Measurements from ENCODE around the gene PDGFA. TPM values are rescaled to one million over a fixed set of nuclear protein-coding genes. Genes with fewer than 3 reads are reported as not detected.

Gene PDGFA
- total RNA-seq, 1 experiment from 2014 or later = 18.4 TPM

DNA sequence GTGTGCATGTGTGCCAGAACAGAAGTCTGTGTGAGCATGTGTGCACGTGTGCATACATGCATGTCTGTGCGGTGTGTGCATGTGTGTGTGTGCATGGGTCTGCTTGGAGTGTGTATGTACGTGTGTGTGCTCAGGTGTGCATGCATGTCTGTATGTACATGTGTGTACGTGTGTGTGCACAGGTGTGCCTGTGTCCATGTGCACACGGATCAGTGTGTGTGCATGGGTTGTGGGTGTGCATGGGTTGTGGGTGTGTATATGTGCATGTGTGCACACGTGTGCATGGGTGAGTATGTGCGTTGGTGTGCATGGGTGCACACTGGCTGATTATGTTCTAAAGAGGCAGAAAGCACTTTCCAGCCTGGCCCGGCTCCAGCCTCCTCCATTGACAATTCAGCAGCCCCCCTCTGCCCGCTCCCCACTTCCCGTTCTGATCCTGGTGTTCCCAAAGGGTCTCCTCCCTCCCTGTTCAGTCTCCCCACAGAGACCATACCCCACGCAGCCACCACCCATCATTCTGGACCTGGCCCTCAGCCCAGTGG is 44.1 kb upstream of the PDGFA start:
- Histone ChIP-seq H3K4me3 (ENCODE audit: low read length) (no peak overlapping the region), H3K9me2 (replicated peaks; ENCODE audit: low read length) (no peaks in the 10 kb centered on the region), H3K4me2 (ENCODE audit: low read length) (no peak overlapping the region), H3K79me2 (ENCODE audit: low read length) (no peaks in the 10 kb centered on the region), H4K20me1 (ENCODE audit: low read length) (no peaks in the 10 kb centered on the region), H3K9me3 (ENCODE audit: low read length) (no peaks in the 10 kb centered on the region), H3K4me1 (ENCODE audit: insufficient read depth, low read length) (no peaks in the 10 kb centered on the region), H3K36me3 (ENCODE audit: low read depth, low read length) (no peaks in the 10 kb centered on the region), H3K27me3 (ENCODE audit: low read length) (no peaks in the 10 kb centered on the region), H3K27ac (ENCODE audit: low read length) (no peak overlapping the region), H2AFZ (ENCODE audit: low read length) (no peak overlapping the region), H3F3A (ENCODE audit: low read length, unreplicated experiment) (no peaks in the 10 kb centered on the region), H3K9ac (ENCODE audit: low read length) (no peak overlapping the region)
- ChIA-PET POLR2A (ENCODE audit: unreplicated experiment) (no interaction called here), CTCF (no interaction called here)
- no peak for DNase-seq
- intact Hi-C loops (cut with micrococcal nuclease) = no loop called here
- no peak for TF ChIP-seq EZH2 (IDR thresholded peaks at IDR 0.05; ENCODE audit: low read length, unreplicated experiment)
- no peak for TF ChIP-seq CTCF (conservative IDR thresholded peaks at IDR 0.05; ENCODE audit: low read depth, low read length)
- no peak for TF ChIP-seq EZH2phosphoT487 (IDR thresholded peaks at IDR 0.05; ENCODE audit: borderline replicate concordance, low read length)
- no peak for ATAC-seq
- no TSS peak for BruUV-seq (replicated peaks)

DNA sequence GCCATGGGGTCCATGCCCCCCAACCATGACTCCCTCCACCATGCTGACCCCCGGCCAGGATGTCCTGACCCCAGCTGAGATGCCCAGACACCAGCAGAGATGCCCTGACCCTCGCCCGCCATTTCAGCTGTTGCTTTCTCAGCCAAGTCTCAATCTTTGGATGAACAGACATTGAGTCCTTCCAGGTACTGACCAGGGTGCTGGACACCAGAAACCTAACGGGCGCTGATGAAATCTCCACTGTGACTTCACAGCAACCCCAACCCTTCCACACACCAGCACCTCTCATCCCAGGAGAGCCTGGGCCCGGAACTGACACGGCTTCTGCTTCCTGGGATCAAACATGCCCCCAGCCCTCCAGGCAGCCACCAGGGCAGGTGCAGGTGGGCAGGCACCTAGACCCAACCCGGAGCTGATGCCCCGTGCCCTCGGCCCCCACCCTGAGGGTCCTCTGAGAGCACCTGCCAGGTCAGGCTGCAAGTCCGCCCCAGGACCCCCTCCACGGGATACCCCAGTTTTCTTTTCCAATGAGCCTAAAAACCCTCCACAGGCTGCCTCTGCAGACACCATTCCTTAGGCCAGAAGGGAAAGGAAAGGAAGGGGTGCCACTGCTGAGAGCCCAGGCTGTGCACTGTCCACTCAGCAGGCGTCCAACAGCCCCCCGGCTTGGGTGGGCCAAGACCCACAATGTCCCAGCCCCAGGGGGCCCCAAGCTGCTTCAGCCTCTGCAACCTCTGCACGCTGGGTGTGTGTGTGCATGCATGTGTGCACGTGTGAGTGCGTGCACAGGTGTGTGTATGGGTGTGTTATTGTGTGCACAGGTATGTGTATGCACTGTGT is 43.4 kb upstream of the PDGFA start:
- Histone ChIP-seq H3K27ac (ENCODE audit: low read length) (no peak overlapping the region), H3K4me3 (ENCODE audit: low read length) (no peak overlapping the region), H3K36me3 (ENCODE audit: low read depth, low read length) (no peaks in the 10 kb centered on the region), H3K79me2 (ENCODE audit: low read length) (no peaks in the 10 kb centered on the region), H3K9me2 (replicated peaks; ENCODE audit: low read length) (no peaks in the 10 kb centered on the region), H4K20me1 (ENCODE audit: low read length) (no peaks in the 10 kb centered on the region), H3K4me2 (ENCODE audit: low read length) (no peak overlapping the region), H3K9ac (ENCODE audit: low read length) (no peak overlapping the region), H3K27me3 (ENCODE audit: low read length) (no peaks in the 10 kb centered on the region), H2AFZ (ENCODE audit: low read length) (no peak overlapping the region), H3K9me3 (ENCODE audit: low read length) (no peaks in the 10 kb centered on the region), H3F3A (ENCODE audit: low read length, unreplicated experiment) (no peaks in the 10 kb centered on the region), H3K4me1 (ENCODE audit: insufficient read depth, low read length) (no peaks in the 10 kb centered on the region)
- POLR2A ChIA-PET (ENCODE audit: unreplicated experiment) = no interaction called here
- TF ChIP-seq CTCF (conservative IDR thresholded peaks at IDR 0.05; ENCODE audit: low read depth, low read length) (no peak), EZH2phosphoT487 (IDR thresholded peaks at IDR 0.05; ENCODE audit: borderline replicate concordance, low read length) (no peak), EZH2 (IDR thresholded peaks at IDR 0.05; ENCODE audit: low read length, unreplicated experiment) (no peak)
- CTCF ChIA-PET = no interaction called here
- no peak for DNase-seq
- no TSS peak for BruUV-seq (replicated peaks)
- intact Hi-C loops (cut with micrococcal nuclease) = no loop called here
- no peak for ATAC-seq

DNA sequence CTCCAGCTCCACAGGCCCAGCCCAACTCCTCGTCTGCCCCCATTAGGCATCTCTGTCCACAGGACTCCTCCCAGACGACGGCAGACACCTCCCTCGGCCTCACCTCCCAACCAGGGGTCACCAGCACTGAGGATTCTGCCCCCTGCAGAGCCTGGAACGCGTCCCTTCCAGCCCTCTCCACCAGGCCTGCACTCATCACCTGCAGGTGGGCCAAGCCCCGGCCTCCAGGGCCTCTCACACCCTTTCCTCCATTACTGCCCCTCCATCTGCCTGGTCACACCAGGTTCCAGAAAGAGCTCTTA is 42.7 kb upstream of the PDGFA start:
- CTCF ChIA-PET = no interaction called here
- H3K4me3 ChIP-seq (ENCODE audit: low read length) = no peak overlapping the region
- POLR2A ChIA-PET (ENCODE audit: unreplicated experiment) = no interaction called here
- no peaks in the 10 kb centered on the region for H4K20me1 ChIP-seq (ENCODE audit: low read length)
- H3K27ac ChIP-seq (ENCODE audit: low read length) = no peak overlapping the region
- H3K9ac ChIP-seq (ENCODE audit: low read length) = no peak overlapping the region
- H3F3A ChIP-seq (ENCODE audit: low read length, unreplicated experiment) = no peaks in the 10 kb centered on the region
- TF ChIP-seq EZH2phosphoT487 (IDR thresholded peaks at IDR 0.05; ENCODE audit: borderline replicate concordance, low read length) (no peak), EZH2 (IDR thresholded peaks at IDR 0.05; ENCODE audit: low read length, unreplicated experiment) (no peak), CTCF (conservative IDR thresholded peaks at IDR 0.05; ENCODE audit: low read depth, low read length) (no peak)
- no peaks in the 10 kb centered on the region for H3K9me2 ChIP-seq (replicated peaks; ENCODE audit: low read length)
- no peaks in the 10 kb centered on the region for H3K36me3 ChIP-seq (ENCODE audit: low read depth, low read length)
- intact Hi-C loops (cut with micrococcal nuclease) = no loop called here
- H3K9me3 ChIP-seq (ENCODE audit: low read length) = no peaks in the 10 kb centered on the region
- no peak overlapping the region for H3K4me2 ChIP-seq (ENCODE audit: low read length)
- H3K27me3 ChIP-seq (ENCODE audit: low read length) = no peaks in the 10 kb centered on the region
- no TSS peak for BruUV-seq (replicated peaks)
- no peaks in the 10 kb centered on the region for H3K4me1 ChIP-seq (ENCODE audit: insufficient read depth, low read length)
- DNase-seq = no peak
- ATAC-seq = no peak
- no peaks in the 10 kb centered on the region for H3K79me2 ChIP-seq (ENCODE audit: low read length)
- no peak overlapping the region for H2AFZ ChIP-seq (ENCODE audit: low read length)

Data from PC-3 (cell line).